GM19324 (cell line): Measurements from ENCODE around the gene SCAF4.
A peak's percentile ranks its signal among the peaks of the same experiment; 100 is the strongest.
"Not testable (repeated sequence)": the region's sequence is repeated elsewhere in the genome, so short reads cannot be mapped to it uniquely, and the experiment has no call there.

ENCODE experiments used
- ATAC-seq: cut with Tn5 transposase; IDR thresholded peaks from one replicate; pipeline ENCODE4 v1.9.1; 2021; ENCODE audit warnings: mild to moderate bottlenecking, moderate library complexity; ENCODE audit not compliant: unreplicated experiment, low FRiP score

SCAF4 gene

DNA sequence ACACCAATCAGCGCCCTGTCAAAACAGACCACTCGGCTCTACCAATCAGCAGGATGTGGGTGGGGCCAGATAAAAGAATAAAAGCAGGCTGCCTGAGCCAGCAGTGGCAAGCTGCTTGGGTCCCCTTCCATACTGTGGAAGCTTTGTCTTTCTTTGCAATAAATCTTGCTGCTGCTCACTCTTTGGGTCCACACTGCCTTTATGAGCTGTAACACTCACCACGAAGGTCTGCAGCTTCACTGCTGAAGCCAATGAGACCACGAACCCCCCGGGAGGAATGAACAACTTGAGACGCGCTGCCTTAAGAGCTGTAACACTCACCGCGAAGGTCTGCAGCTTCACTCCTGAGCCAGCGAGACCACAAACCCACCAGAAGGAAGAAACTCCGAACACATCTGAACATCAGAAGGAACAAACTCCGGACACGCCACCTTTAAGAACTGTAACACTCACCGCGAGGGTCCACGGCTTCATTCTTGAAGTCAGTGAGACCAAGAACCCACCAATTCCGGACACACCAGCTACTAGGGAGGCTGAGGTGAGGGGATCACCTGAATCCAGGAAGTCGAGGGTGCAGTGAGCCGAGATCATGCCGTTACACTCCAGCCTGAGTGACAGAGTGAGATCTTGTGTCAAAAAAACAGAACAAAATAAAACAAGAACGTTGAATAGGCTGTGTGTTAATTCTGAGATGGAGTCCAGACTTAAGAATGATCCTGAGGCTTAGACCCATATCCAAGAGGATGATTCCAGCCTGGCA is 76.9 kb downstream of the SCAF4 start:
- ATAC-seq = not testable (repeated sequence)

DNA sequence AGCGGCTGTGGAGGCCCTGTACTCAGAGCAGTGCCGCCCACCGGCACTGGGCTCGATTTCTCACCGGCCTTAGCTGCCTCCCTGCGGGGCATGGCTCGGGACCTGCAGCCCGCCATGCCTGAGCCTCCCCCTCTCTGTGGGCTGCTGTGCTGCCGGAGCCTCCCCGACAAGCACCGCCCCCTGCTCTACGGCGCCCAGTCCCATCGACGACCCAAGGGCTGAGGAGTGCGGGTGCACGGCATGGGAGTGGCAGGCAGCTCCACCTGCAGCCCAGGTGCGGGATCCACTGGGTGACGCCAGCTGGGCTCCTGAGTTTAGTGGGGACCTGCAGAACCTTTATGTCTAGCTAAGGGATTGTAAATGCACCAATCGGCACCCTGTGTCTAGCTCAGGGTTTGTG is 77.6 kb downstream of the SCAF4 start:
- ATAC-seq = no peak

DNA sequence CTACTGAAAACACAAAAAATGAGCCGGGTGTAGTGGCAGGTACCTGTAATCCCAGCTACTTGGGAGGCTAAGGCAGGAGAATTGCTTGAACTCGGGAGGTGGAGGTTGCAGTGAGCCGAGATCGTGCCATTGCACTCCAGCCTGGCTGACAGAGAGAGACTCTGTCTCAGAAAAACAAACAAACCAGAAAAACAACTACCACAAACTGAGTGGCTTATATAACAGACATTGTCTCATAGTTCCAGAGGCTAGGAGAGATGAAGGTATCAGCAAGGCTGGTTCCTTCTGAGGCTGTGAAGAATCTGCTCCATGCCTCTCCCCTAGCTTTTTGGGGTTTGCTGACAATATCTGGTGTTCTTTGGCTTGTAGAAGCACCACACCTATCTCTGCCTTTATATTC is 80.4 kb downstream of the SCAF4 start:
- not testable (repeated sequence) for ATAC-seq

DNA sequence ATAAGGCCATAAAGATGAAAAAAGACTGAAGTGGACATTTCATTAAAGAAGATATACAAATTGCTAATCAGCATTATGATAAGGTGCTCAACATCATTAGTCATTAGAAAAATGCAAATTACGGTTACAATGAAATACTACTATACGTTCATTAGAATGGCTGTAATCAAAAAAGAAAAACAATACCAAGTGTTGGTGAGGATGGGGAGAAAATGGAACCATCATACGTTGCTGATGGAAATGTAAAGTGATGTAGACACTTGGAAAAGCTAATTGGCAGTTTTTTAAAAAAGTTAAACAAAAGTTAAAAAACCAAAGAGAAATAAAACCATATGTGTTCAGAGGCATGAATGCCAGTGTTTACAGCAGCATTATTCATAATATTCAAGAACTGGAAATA is 81.0 kb downstream of the SCAF4 start:
- ATAC-seq = no peak

DNA sequence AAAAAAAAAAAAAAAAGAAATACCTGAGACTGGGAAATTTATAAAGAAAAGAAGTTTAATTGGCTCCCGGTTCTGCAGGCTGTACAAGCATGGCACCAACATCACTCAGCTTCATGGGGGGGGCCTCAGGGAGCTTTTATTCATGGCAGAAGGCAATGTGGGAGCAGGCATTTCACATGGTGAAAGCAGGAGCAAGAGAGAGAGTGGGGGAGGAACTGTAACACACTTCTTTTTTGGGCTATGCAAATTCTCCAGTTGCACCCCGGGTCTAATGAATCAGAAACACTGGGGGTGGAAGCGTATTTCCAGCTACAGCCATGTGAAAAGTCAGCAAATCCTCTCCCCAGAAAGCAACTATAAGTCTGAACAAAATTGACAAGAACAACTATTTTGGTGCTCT is 84.3 kb downstream of the SCAF4 start:
- ATAC-seq = peak; percentile 87

DNA sequence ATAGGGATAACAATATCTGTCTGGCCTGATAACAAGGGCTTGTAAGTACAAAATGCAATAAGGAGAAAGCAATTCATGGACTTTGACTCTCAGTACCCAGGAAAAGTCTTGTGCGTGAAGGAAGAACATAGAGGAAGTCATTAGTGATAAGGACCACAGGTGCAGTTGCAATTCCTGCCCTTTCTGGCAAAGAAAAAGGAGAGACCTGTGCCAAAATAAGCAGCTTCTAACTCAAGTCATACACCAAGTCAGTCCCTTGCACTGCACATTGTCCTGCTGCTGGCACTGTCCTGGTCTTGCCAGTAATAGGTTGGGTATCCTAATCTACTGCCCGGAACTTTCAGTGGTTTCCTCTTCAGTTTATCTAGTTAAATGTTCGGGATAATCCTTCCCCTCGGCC is 87.3 kb downstream of the SCAF4 start:
- no peak for ATAC-seq

DNA sequence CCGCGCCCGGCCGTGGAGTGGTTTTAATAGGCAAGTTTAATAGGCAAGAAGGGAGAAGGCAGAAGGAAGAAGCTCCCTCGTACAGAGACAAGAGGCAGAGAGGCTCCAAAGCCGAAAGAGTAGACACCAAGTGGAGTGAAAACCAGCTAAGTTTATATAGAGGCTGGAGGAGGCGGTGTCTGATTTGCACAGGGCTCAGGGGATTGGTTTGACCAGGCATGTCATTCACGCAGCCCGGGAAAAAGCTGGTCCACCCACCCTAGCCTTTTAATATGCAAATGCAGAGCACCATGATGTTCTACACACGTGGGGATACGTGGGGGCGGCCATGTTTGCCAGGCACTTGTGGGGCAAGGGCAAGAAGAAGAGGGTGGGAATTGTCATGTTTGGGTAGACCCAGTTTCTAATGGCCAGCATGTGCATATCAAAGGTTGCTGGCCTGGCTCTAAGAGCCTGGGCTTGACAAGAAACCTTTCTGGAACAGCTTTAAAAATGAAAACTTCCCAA is 90.4 kb downstream of the SCAF4 start:
- ATAC-seq = no peak

DNA sequence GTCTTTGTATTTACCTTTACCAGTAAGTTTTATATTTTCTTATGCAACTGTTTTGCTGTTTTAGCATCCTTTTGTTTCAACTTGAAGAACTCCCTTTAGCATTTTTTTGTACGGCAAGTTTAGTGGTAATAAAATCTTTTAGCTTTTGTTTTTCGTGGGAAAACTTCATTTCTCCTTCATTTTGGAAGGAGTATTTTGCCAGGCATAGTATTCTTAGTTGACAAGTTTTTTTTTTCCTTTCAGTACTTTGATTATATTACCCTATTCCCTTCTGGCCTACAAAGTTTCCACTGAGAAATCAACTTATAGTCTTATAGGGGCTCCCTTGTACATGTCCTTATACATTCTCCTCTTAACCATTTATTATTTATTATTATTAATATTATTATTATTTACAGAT is 95.0 kb downstream of the SCAF4 start:
- no peak for ATAC-seq

DNA sequence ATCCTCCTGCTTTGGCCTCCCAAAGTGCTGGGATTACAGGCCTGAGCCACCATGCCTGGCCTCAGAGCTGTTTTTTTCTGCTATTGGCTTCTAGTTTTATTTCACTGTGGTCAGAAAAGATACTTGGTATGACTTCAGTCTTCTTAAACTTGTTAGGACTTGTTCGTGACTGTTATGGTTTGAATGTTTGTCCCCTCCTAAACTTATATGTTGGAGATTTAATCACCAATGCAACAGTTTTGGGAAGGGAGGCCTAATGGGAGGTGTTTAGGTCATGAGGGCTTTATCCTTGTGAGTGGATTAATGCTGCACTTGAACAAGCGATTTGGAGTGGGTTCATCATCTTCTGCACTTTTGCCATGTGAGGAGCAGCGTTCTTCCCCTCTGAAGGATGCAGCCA is 96.9 kb downstream of the SCAF4 start:
- no peak for ATAC-seq

DNA sequence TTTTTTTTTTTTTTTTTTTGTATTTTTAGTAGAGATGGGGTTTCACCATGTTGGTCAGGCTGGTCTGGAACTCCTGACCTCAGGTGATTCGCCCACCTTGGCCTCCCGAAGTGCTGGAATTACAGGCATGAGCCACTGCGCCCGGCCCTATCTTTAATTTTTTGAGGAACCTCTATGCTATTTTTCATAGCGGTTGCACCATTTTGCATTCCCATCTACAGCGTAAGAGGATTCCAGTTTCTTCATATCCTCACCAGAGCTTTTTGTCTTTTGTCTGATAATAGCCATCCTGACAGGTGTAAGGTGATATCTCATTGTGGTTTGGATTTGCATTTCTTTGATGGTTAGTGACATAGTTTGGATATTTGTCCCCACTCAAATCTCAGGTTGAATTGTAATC is 100.0 kb downstream of the SCAF4 start:
- not testable (repeated sequence) for ATAC-seq

DNA sequence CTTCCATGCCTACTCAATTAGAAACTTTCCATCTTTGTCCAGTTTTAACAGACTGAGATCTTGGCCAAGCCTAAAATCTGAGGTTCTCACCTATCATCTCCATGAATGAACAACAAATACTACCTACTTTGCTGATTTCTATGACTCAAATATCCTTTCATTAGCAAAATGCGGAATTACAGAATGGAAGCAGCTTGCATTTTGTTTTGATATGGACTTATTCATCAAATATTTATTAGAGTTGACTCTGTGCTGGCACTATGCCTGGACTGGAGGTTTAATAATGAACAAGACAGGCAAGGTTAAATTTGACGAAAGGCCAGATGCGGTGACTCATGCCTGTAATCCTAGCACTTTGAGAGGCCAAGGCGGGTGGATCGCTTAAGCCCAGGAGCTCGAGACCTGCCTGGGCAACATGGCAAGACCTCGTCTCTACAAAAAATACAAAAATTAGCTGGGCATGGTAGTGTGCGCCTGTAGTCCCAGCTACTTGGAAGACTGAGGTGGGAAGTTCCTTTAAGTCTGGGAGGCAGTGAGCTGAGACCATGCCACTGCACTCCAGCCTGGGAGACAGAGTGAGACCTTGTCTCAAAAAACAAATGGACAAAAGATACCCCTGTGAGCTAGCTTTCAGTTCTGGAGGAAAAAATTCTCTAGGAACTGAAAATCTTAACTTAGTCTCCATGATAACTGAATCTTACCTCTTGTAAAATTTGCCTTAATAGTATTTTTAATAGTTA is 101.8 kb downstream of the SCAF4 start:
- ATAC-seq = no peak

DNA sequence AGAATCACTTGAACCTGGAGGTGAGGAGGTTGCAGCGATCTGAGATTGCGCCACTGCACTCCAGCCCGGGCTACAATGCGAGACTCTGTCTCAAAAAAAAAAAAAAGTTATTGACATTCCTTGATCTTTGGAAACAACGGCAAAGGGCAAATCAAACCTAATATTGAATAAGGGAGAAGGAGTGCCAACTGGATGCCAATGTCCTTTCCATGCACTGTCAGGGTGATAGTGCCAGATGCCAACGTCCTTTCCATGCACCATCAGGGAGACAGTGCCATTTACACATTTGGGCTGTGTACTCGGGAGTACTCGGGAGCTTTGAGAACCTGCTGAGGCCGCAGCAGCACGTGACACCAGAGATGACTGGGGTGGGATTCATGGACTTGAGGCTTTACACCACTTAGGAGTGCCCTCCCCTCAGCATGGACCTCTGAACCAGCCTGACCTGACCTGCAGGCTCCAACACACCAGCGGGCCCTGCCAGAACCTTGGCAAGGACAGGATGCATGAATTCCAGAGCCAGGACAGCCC is 106.9 kb downstream of the SCAF4 start:
- ATAC-seq = no peak

DNA sequence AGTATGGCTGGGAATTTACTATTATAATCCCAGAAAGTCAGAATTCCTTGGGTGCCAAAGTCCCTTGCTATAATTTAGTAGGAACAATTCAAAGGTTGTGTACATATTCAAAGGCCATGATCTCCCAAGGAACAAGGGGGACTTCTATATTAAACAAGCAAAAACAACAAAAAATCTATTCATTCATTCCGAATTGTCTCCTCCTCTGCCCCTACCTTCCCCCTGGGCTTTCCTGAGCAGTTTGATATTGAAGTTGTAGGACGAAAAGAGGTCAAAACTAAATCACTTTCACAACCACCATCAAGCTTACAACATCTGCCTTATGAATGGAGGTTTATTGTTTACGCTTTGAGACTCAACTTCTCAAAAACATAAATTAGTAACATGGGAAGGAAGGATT is 107.7 kb downstream of the SCAF4 start:
- ATAC-seq = no peak

DNA sequence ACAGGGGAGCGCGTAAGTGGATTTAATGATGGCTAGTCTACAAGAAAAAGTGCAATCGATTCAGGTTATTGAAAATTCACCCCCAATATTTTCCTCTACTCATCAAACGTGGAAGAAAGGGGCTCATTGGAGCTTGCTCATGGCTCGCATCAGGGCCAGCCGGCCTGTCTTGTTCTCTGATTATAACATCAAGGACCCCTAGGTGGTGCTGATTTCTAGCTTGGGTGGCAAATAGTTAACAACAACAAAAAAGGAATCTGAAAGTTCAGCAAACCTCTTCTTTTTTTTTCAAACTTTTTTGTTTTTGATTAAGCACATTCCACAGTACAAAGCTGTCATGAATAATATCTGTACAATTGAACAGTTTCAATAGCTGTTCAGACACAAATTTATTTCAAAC is 108.3 kb downstream of the SCAF4 start:
- no peak for ATAC-seq

DNA sequence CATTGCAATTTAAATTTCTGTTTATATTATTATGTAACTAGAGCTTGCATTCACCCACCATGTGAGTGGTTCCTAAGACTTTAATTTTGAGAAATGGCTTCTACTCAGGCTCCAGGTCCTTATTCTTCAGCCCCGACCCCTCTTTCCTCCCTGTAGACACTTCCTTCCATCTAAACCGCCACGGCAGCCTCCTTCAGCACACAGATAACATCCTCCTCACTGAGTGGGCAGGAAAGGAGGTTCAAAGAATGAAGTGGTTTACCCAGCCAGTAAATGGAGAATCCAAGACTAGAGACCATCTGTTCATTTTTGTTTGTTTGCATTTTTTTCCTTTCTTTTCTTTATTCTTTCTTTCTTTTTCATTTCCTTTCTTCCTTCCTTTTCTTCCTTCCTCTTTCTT is 109.5 kb downstream of the SCAF4 start:
- ATAC-seq = no peak
